ENCODE measurements around the gene MVK. TPM values are rescaled to one million over a fixed set of nuclear protein-coding genes. Genes with fewer than 3 reads are reported as not detected.

MVK gene
- total and polyA plus RNA-seq, 8 donors, result 1.2 to 22.8 (median 13.8) TPM

DNA sequence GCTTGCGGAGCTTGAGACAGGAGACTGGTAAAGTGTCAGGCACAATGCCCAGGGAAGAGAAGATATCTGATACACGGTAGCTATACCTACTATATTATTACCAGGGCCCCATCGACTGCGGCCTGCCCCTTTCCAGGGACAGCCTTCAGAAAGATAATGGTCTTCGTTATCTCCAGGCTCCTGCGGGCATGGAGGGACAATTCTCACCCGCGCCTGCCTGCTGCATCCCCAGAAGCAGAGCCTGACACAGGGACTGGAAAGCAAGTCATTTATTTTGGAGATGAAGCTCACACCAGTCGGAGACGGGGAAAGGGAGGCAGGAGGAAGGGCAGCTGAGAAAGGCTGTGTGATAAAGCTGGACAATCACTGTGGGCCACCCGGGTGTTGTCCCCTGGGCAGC lies 72.1 kb downstream of the MVK start:
- 64 to 79% (median 72%) methylated on average over 7 to 11 of the region's 11 CpGs for WGBS, 5 donors

More for the DNA sequence above, 72.1 kb downstream of the MVK start:
- no peak overlapping the region for H3K4me3 ChIP-seq
- peaks cover 0 to 66% (median 0%) of the 10 kb centered on the region in 3 donors for H3K27me3 ChIP-seq
- DNase-seq, result no peak
- intact Hi-C loops (cut with DNase I; ENCODE audit: low total_unique reads), result no loop called here
- no peaks in the 10 kb centered on the region for H3K36me3 ChIP-seq
- H3K9me3 ChIP-seq, result no peaks in the 10 kb centered on the region
- TF ChIP-seq POLR2AphosphoS5 (IDR thresholded peaks at IDR 0.05), result no peak
- H3K4me1 ChIP-seq, result no peaks in the 10 kb centered on the region
- H3K27ac ChIP-seq, result no peak overlapping the region

Other genes starting within 250 kb of the MVK start
- not detected for gene MYO1H, start 225.9 kb upstream of the MVK start, total RNA-seq
- gene MYO1H, start 225.9 kb upstream of the MVK start, polyA plus RNA-seq, result under 1 TPM in 1 of 3 donors, not detected in 2; 0.08 TPM
- gene KCTD10, start 96.5 kb upstream of the MVK start, total RNA-seq, result 100 to 1,000 TPM in 1 of 5 donors, 10 to 100 TPM in 4; 19.6 to 156 (median 48.7) TPM
- gene KCTD10, start 96.5 kb upstream of the MVK start, polyA plus RNA-seq, result 10 to 100 TPM; 12.1 to 36.5 (median 33.6) TPM
- 100 to 1,000 TPM in 1 of 5 donors, 10 to 100 TPM in 4; 10.5 to 104 (median 48.1) TPM for gene UBE3B, start 96.2 kb upstream of the MVK start, total RNA-seq
- gene UBE3B, start 96.2 kb upstream of the MVK start, polyA plus RNA-seq, result 10 to 100 TPM in 2 of 3 donors, 1 to 10 TPM in 1; 9.4 to 13.1 (median 11.5) TPM
- 10 to 100 TPM in 3 of 5 donors, 1 to 10 TPM in 2; 6.2 to 71.2 (median 13.6) TPM for gene MMAB, start 290 bp upstream of the MVK start, total RNA-seq
- gene MMAB, start 290 bp upstream of the MVK start, polyA plus RNA-seq, result 10 to 100 TPM; 44.1 to 51.8 (median 47.4) TPM
- gene FAM222A, start 140.0 kb downstream of the MVK start, total RNA-seq, result 10 to 100 TPM in 1 of 5 donors, 1 to 10 TPM in 4; 1.7 to 19.7 (median 5.4) TPM
- gene FAM222A, start 140.0 kb downstream of the MVK start, polyA plus RNA-seq, result 1 to 10 TPM; 3.1 to 5.4 (median 3.7) TPM

All from stomach (tissue), 9 donors.